GM19324 (cell line): ENCODE data around the gene RRP36.
"Not testable (repeated sequence)": the region's sequence is repeated elsewhere in the genome, so short reads cannot be mapped to it uniquely, and the experiment has no call there.

Source experiments
- ATAC-seq: cut with Tn5 transposase; IDR thresholded peaks from one replicate; pipeline ENCODE4 v1.9.1; 2021; ENCODE audit warnings: mild to moderate bottlenecking, moderate library complexity; ENCODE audit not compliant: unreplicated experiment, low FRiP score

The RRP36 gene, protein sequence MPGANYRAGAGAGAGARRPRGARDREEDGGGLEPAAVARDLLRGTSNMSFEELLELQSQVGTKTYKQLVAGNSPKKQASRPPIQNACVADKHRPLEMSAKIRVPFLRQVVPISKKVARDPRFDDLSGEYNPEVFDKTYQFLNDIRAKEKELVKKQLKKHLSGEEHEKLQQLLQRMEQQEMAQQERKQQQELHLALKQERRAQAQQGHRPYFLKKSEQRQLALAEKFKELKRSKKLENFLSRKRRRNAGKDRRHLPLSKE

DNA sequence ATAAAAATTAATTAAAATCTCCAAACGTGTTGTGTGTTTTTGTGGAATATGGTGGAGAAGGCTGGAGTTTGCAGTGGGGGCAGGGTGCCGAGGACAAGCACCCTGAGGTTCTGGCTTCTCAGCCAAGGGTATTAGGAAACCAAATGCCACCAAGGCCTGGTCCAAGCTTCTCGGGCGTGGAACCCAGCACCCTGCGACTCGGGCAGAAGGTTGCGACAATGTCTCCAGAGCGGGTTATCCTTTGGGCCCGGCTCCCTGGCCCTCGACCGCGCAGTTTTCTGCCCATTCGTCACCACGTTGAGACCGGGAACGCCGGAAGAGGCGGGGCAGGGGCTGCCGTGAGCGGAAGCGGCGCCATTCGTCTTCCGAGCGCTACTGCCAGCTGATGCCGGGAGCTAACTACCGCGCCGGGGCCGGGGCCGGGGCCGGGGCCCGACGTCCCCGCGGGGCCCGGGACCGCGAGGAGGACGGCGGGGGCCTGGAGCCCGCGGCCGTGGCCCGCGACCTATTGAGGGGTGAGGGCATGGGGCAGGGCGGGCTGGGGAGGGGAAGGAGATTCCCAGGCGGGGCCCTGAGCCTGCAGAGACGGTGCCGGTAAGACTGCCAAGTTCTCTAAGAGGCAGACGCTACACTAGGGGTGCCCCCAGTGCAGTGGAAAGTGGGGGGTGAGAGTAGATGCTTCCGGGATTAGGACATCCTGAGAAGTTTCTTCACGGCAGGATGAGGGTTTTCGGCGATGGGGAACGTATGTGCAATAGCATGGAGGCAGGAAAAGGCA, at the start of gene RRP36:
Gene RRP36 (plus strand): TSS at position 354 of the 778 bp plus-strand sequence. CDS start 32 bp downstream, at position 386.
- ATAC-seq, result peak; percentile 68

DNA sequence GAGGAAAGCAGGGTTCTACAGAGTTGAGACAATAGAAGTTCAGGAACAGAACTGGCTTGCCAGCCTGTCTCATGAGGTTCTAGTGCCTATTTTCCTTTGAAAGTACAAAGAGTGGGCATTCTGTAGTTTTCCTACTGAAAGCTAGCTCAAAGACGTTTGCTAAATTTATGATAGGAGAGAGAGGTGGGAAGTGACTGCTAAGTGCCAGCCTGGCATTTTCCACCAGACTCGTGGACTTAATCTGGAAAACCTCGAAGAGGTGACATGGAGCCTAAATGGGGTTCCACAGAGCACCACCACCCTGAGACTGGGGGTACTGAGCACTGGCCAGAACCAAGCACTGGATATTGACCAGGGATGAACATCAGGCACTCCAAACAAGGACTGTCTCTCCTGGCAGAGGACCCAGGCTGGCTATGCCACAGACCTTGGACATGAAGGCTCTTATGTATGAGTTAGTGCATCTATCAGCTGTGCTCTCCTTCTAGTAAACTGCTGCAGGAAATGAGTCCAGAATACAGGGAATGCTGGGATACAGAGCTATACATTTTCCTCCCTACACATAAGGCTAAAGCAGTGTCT, 49.6 kb upstream of the RRP36 start:
- no peak for ATAC-seq

DNA sequence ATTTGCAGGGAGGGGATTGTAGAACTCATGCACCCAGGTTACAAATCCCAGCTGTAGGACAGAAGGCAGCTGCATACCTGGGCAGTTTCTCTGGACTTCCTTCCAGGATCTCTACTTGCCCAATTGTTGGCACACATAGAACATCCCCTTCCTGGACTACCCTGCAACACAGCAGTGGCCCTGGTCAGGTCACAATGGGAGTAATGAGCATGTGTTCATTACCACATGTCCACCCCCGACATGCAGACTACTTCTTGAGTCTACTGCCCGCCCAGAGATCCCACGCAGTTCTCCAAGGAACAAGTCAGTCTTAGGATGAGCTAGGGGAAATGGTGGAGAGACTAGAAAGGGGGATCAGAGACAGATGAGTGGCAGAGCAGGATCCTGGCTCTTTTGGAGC, 47.5 kb upstream of the RRP36 start:
- no peak for ATAC-seq

DNA sequence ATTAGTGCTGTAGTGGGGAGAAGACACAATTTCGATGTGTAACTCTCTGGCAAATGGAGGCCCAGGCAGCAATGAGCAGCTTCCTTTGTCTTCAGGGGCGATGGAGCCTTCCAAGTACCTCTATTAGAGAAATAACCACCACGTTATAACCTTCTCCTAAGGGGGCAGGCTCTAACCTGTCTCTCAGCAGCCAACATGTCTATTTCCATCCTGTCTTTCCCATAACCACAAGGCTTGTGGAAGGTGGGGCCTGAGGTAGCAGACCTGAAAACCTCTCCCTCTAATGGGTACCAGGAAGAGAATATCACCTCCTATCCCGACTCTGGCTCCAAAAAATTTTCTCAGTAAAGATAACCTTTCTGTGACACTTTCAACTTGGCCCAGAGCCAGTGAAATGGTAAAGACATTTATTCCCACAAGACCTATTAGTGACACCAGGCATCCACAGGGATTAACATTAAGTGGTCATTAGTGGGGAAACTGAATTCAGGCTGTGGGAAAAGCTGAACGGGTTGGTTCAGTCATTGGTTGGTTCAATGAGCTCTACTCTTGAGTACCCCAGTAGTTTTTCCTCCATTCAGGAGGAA, 46.4 kb upstream of the RRP36 start:
- no peak for ATAC-seq

DNA sequence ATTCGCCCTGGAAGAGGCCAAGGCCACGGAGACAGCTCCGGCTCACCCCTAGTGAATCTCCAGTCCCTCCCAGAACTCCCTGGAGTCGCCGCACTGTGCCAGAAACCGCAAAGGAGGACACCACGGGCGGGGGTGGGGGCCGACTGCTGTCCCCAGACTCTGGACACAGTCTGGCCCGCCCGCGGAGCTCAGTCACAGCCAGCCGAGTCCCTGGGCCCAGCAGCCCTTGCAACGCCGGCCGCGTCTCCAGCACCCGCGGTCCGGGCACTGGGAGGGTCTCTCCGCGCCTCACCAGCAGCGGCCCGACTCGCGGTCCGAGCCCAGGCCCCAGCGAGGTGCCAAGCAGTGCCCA, 43.0 kb upstream of the RRP36 start:
- ATAC-seq, result no peak

DNA sequence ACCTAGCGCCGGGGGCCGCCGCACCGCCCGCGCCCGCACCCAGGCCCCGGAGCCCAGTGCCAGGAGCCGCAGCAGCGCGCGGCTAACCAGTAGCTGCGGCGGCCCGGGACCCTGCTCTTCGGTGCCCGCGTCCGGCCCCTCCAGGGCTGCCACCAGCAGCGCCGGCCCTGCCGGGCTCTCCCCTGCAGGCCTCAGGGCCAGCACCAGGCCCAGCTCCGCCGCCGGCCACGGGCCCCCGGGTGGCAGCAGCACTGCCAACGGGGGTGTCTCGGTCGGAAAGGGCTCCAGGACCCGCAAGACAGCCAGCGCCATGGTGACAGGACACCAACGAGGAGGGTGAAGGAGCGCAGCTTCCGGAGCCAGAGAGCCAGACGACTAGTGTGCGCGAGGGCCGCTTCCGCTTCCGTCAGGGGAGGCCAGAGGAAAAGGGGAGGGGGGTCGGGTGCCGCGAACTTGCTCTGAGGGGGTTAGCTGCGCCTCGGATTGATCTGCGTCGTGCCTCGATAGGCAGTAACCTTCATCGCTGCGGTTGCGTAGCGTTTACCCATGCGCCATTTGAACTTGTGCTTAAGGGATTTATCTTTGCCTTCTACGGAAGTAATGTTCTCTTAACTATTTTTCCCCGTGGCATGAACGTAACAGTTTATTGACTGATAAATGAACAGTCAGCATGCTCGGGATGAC, 42.4 kb upstream of the RRP36 start, which contains the start of gene PEX6:
Gene PEX6 (minus strand): TSS at position 343 of the 684 bp plus-strand sequence. CDS start 31 bp downstream, at position 312.
- peak; percentile 90 for ATAC-seq

DNA sequence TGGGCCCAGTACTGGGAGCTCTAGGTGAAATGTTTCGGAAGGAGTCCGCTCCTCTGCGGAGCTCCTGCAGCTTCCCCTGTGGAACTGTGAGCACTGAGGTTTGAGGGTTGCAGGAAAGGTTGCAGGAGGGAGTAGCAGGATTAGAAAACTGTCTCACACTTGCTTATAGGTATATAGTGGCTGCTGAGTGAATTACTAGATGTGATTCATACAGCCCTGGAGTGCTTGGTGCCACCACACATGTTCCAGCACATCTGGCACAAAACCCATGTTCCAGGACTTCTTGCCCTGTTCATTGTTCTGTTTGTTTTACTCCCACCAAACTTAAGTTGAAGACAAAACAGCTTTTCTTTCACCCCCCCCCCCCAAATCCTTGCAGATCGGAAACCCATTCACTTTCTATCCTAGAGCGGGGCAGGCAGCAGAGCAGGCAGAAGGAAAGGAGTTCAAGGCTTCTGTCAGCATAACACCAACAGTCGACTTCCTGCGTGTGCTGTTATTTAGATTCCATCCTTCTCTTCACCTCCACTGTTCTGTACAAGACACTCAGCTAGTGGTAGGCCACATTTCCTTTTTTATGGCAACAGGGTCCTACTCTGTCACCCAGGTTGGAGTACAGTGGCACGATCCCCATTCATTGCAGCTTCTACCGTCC, 41.8 kb upstream of the RRP36 start:
- ATAC-seq, result no peak

DNA sequence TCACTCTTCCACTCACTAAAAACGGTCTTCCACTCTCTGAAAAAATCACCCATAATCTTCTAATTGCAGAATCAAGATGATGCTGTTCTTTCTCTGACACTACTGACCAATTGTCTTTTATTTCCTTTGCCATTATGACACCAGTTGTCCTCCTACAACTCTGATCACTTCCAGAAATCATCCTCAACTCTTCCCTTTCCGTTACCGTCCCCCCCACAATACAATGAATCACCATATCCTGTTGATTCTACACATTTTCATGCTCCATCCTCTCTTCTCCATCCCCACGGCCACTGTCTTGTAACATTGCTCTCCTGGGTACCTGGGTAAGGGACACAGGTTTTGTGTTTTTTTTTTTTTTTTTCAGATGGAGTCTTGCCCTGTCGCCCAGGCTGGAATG, 39.6 kb upstream of the RRP36 start:
- no peak for ATAC-seq

DNA sequence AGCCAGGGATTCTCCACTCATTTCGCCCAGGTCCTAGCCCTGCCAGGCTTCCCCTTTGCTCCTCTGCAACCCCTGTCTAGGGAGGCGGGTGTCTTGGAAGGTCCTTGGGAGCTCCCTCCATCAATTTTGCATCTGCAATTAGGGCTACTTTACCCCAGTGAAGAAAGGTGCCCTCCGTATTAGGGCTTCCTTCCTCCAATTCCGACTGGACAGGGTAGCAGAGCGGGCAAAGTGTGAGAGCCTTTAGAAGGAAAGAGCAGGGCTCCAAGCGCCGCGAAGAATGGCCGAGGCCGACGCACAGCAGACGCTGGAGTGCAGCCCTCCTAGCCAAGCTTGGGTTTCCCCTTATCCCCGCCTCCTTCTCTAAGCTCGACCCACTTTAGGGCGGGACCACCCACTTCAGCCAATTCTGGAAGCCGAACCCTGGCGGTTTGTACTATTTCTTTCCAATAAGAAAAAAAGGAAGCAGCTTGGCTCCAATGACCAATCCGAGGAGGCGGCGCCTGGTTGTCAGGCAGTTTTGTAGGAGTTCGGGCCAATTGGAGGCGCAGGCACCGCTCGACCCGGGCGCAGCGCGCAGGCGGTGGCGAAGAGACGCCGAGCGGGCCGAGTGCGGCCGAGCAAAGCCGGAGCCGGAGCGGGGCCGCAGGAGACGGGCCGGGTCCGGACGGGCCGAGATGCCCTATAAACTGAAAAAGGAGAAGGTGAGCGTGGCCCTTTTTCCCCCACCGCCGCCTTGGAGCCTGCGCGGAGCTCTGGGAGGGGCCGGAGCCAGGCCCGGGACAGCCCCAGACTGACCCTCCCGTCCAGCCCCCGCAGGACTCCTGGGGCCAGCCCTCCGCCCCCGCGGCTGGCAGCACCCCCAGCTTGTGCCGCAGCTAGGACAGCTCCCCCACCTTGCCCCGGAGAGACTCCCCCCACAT, 37.2 kb upstream of the RRP36 start, which contains the start of gene PPP2R5D:
Gene PPP2R5D (plus strand): TSS at position 570 of the 923 bp plus-strand sequence. CDS start 108 bp downstream, at position 678.
- ATAC-seq, result peak; percentile 96

DNA sequence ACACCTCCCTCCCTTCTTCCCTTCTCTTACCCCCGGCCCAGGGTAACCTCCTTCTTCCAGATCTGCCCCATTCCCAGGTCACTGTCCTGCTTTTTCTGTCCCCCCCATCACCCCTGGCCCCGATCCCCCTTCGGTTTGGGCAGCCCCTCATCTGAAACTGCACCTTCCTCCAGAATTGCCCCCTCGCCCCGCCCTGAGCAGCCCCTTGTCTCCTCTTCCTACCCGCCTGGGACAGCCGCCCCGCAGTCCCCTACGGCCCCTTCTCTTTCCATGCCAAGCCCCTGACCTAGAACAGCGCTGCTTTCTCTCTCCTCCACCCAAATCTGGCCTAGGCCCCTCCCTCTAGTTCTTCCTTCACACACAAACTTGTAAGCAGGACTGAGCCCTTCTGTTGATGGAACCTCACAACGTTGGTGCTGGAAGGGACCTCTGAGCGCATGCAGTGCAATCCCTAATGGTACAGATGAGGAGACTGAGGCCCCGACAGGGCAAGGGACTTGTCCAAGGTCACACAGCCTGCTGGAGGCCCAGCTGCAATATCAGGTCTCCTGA, 36.4 kb upstream of the RRP36 start:
- ATAC-seq, result no peak

DNA sequence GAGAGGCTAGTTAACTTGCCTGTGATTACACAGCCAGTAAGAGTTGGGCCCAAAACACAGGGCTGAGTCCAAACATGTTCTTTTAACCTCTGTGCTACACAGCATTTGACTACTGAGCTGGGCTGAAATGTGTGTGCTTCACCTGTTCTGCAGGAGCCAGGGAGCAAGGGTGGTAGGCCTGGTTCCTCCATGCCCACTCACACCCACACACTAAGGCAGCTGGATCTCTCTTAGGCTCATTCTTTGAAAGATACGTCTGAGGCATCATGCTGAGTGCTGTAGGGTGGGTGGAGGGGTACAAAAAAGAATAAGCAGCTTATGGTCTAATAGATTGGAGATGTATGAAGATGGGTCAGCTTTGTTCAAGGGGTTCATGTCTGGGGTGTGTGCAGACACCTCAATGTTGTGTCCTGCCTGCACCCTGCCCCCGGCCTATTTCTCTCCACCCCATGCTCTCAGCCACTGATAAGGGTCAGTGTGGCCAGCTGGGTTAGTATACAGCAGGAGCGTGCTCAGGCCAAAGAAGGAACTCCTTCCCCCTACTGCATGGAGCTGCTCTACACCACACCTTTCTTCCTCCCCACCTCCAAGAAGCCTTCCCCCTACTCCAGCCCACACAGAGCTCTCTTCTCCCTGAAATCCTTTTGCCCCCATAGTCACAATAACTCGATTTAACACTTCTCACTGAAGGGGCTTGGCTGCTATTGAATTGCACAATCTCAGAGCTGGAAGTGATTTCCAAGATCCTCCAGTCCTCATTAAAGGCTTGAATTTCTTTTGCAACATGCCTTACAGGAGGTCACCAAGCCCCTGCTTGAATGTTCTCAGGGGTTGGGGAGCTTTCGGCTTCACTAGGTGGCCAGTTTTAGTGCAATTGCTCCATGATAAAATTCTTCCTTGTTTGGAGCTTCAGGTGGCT, 33.6 kb upstream of the RRP36 start:
- ATAC-seq, result no peak

DNA sequence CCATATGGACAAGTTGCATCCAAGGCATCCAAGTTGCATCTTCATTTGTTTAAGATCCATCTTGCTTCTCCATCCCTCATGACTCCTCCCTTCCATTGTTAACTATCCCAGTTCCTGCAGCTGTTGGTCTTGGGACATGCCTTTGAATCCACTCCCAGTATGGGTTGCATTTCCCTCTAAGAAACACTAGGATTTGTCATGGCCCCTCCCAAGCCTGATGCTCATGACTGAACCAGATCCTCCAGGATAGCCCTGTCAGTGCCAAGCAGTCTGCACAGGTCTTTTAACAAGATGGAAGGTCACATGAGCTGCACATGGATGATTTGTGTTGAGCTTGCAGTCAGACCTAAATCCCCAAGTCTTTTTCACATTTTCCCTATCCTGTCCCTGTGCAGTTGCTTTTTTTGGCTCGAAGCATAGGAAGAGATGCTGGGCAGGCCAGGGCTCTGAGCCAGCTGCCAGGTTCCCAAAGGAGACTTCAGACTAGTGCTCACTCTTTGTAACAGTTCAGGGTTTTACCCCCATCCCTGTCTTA, 32.9 kb upstream of the RRP36 start:
- ATAC-seq, result no peak

DNA sequence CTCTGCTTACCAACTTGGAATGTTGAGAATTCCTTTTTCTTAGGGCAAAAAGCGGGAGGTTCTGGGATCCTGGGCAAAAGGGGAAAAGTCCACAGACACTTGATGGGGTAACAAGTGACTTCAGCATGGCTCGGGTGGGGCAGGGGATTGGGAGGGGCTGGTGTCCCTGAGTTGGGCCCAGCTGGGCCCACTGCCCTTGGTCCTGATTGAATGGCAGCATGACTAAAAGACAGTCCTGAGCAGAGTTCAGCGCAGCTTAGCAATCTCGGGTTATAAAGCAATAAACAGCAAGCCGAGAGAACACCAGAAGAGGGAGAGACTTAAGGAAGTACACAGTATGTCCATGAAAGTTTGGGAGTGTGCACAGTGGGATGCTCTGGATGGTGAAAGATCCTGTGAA, 31.5 kb upstream of the RRP36 start:
- no peak for ATAC-seq

DNA sequence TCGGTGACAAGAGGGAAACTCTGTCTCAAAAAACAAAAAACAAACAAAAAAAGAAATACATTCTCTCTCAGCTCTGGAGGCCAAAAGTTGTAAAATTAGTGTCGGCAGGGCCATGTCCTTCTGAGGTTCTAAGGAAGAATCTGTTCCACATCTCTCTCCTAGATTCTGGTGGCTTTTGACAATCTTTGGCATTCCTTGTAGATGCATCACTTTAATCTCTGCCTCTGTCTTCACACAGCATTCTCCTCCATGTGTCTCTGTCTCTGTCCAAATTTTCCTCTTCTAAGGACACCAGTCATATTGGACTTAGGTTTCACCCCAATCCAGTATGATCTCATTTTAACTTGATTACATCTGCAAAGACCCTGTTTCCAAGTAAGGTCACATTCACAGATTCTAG, 28.0 kb upstream of the RRP36 start:
- no peak for ATAC-seq

DNA sequence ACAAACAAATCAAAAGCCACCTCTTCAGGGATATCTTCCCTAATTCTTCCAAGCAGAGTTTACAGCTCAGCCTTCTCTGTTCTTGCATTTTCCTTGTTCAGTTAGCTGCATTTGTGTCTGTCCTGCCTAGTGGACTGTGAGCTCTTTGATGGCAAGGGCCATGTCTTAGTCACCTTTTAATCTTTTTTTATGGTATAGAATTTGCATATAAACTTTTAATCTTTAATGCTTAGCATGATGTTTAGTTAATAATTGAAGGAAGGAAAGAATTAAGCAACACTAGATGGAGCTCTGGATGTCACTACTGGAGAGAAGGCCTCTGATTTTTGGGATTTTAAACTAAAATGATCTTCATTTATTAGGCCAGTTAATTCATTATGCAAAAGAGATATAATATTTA, 24.9 kb upstream of the RRP36 start:
- no peak for ATAC-seq

DNA sequence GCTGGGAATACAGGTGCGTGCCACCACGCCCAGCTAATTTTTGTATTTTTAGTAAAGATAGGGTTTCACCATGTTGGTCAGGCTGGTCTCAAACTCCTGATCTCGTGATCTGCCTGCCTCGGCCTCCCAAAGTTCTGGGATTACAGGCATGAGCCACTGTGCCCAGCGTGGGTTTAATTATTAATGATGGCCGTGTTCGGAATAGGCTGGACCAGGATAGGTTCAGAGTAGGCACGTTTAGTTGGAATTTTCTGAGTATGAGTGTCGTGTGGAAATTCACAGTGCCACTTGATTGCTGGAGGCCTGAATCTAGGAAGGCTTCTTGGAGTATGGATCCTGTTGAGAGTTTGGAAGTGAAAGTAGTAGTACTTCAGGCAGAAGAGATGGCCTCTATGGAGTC, 23.2 kb upstream of the RRP36 start:
- ATAC-seq, result not testable (repeated sequence)

DNA sequence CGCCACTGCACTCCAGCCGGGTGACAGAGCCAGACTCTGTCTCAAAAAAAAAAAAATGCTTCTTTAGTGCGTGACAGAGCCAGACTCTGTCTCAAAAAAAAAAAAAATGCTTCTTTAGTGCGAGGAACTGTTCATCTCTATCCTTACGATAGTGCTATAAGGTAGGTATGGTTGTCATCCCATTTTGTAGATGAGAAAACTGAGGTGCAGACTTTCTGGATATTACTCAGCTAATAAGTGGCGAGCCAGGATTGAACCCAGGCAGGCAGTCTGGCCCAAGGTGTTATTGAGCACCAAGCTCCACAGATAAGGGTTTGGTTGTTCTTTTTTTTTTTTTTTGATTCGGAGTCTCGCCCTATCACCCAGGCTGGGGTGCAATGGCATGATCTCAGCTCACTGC, 19.6 kb upstream of the RRP36 start:
- ATAC-seq, result no peak
